Measurements from ENCODE around the gene FNIP1.
"Not testable (repeated sequence)": the region's sequence is repeated elsewhere in the genome, so short reads cannot be mapped to it uniquely, and the experiment has no call there.

The FNIP1 gene

DNA sequence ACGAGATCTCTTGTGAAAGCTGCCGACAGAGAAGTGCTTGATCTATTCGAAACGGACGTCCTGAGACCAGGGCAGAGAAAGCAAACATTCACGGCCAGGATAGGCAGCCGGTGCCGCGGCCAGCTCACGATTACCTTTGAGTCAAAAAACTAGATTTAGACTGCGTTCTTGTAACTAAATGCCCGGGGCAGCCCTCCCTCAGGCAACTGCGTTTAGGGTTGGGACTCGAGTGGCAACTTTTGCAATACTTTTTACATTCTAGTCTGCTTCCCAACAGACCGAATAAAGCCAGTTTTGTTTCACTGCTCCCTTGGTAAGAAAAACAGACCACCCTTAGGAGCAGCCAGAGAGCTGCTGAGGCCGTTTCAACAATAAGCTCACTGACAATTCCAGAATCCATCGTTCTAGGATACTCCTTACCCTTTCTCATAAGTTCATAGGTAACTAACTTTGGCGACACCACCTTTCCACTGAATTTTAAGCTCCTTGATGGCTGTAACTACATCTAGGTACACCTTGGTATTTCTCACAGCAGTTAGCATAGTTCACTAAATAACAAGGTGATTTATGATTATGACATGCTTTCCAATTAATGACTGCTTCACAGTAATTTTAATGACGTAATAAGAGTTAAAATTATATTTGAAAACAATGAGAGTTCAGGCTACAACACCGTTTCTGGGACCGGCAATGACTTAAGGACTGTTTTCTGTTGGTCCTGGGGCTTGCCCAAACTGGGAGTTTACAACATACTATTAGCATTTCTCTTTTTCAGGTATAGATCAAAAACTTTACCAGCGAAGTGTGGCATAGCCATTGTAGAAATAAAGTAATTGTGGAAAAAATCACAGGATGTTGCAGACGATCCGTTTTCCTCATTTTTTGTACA, 160.9 kb downstream of the FNIP1 start:
- no peak for DNase-seq

DNA sequence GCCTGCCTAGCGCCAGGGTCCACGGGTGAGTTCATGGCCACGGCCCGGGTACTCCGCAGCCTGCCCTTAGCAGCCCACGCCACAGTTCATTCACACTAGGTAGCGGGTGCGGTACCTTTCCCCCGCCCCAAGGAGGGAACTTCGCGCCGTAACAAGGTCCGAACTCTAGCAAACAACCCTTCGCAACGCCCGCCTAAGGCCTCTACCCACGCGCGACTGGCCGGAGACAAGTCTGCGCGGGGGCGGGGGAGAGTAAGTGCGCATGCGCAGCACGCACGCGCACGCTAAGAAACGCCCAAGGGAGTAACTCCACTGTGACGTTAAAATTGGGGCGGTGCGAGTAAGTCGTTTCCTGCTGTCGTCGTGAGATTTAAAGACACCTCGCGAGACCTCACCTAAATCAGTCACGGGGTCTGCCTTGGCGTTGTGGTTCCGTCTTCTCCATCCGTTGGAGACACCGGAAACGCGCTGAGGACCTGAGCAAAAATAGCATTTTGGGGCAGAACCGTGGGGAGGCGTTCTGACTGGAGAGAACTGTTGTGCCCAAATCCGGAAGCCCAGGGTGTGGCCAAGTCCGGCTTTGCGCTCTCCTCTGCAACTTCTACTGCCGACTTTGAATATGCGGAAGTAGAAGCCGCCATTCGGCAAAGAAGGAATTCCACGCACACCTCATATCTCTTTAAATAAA, 161.7 kb downstream of the FNIP1 start, which contains the start of gene RAPGEF6:
TSS of gene RAPGEF6 (minus strand) at position 234 of the 688 bp plus-strand sequence. CDS start at position 35, 199 bp downstream.
- DNase-seq, result peak; percentile 100

DNA sequence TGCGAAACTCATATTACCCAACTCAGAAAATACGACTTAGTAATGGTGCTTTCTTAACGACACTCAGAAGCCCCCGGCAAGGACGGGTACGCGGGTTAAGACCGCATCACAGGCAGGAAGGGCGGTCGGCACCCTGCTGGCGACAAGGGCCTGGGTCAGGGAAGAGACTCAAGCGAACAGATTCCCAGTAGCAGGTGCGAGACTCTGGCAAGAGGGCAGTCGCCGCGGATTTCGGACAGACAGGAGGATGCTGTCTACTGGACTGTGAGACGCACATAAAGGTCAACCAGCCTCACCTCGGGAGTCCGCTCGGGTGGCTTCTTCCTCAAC, 162.2 kb downstream of the FNIP1 start:
- DNase-seq, result peak; percentile 37

DNA sequence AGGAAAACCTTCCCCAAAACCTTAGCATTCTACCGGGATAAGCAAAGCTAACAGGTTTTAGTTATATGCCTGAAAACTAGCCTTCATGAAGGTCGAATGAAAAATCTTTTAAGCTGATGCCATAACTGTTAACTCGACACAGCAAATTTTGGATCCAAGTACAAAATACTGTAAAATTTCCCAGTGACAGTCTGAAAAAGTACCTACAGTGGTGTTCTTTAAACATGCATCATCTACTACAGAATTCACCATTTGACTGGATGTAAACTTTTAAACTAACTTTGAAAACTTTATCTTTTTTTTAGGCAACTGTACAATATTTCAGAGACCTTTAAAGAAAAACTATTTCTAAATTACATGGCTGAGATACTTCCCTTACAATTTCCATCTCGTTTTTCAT, 162.6 kb downstream of the FNIP1 start:
- no peak for DNase-seq

DNA sequence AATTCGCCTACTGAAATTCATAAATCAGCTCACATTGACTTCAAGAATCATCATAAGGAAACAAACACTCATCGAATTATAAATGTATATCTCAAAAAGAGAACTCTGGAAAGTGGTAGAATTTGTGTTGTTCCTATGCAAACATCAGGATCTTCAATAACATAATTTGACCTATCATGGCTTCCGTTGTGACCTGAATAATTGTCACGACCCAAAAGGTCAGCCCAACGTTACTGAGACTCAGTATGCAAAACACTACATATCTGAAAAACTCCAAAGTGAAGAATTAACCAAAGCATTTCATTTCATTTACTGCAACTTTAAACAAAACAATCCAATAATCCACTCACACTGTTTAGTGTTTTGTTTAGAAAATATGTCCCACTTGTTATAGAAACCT, 163.0 kb downstream of the FNIP1 start:
- no peak for DNase-seq

DNA sequence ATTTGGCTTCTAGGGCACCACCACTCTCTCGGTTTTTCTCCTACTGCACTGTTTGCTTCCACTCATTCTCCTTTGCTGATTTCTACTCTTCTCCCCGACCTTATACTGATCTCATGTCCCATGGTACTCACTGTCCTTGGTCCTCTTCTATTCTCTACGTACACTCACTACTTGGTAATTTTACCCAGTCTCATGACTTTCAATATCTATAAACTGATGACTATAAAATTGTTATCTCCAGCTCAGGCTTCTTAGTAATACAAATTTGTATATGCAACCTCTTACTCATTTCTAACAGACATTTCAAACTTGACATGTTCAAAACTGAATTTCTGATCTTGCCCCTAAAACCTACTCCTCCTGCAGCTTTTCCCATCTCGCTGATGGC, 165.9 kb downstream of the FNIP1 start:
- DNase-seq, result no peak

DNA sequence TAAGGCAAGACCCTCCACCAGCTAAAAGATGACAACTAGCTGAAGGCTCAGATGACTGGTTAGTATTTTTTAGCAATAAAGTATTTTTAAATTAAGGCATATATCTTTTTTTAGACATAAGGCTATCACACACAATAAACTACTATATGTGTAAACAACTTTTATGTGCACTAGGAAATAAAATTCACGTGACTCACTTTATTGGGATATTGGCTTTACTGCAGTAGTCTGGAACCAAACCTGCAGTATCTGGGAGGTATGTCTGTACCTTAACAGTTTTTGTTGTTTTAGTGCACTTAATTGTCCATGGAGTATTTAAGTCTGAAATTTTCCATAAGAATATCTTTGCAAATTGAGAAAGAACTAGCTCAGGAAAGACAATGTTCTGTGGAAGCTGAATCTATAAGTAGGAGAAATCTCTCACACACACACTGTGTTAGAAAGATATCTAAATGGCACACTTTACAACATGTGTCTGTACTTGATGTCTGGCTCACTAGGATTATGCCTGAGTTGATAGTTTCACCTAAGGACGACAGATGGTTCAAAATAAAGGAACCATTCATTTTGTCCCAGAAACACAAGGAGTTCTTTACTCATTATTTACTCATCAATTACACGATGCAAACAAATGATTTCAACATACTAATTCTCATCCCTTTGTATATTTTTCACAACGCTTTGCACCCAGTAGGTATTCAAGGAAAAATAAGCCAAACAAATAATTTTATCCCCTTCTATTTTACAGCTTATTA, 166.4 kb downstream of the FNIP1 start:
- DNase-seq, result no peak

DNA sequence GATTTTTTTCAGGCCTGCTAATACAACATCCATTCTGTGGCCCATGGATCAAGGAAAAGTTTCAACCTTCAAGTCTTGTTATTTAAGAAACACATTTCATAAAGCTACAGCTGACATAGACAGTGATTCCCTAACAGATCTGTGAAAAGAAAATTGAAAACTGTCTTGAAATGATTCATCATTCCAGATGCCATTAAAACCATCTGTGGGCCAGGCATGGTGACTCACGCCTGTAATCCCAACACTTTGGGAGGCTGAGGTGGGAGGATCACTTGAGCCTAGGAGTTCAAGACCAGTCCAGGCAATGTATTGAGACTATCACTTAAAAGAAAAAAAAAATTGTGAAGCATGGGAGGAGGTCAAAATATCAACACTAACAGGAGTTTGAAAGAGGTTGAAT, 167.8 kb downstream of the FNIP1 start:
- peak; percentile 72 for DNase-seq

DNA sequence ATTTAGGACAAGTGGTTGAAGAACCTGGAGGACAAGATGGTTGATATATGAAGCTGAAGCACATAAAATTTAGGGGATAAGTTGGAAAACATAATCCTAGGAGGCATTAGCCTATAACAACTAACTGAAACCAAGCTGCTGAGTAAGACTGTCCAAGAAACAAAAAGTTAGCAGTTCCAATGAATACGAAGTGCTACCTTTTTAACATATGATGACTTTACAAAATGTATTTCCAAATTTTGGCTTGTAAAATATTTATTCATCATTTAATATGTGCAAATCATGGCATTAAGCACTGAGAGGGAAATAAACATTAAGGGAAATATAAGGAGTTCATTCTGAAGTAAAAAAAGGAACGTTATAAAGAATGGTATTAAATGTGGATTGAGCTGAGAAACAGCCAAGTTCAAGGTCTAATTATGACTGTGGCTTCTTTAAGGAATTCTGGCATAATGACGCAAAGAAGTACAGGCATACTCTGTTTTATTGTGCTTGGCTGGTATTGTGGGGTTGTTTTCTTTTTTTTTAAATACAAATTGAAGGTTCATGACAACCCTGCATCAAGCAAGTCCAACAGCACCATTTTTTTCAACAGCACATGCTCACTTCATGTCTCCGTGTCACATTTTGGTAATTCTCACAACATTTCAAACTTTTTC, 169.5 kb downstream of the FNIP1 start:
- DNase-seq, result no peak

DNA sequence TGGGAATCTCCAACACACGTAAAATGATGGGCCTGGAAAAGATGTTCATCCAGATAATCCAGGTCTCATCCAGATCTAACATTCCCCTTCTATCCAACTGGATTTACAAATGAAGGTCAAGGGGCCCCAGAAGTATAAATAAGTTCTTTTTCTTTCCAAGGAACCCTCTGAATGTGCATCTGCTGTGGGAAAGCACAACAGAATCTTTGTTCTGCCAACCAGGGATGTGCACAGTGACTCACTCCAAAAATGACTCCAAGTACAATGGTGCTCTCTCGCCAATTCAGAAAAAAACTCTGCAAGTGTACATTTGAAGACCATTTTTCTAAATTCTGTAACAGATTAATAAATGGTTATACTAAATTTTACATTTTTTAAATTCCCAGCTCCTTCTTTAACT, 174.2 kb downstream of the FNIP1 start:
- DNase-seq, result no peak

DNA sequence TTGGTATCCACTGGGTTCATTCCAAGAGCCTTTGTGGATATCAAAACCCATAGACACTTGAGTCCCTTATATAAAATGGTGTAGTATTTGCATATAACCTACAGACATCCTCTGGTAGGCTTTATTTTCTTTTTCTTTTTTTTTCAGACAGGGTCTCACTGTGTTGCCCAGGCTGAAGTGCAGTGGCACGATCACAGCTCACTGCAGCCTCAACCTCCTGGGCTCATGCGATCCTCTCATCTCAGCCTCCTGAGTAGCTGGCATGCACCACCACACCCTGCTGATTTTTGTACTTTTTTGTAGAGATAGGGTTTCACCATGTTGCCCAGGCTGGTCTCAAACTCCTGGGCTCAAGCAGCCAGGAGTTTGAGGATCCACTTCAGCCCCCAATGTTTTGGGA, 175.7 kb downstream of the FNIP1 start:
- DNase-seq, result not testable (repeated sequence)

DNA sequence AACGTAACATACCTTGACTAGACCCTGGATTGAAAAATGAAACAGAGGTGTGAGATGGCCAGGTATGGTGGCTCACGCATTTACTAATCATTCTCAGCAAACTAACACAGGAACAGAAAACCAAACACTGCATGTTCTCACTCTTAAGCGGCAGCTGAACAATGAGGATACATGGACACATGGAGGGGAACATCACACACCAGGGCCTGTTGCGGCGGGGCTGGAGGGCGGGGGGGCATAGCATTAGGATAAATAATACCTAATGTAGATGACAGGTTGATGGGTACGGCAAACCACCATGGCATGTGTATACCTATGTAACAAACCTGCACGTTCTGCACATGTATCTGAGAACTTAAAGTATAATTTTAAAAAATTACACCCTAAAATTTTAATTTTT, 177.7 kb downstream of the FNIP1 start:
- DNase-seq, result no peak

DNA sequence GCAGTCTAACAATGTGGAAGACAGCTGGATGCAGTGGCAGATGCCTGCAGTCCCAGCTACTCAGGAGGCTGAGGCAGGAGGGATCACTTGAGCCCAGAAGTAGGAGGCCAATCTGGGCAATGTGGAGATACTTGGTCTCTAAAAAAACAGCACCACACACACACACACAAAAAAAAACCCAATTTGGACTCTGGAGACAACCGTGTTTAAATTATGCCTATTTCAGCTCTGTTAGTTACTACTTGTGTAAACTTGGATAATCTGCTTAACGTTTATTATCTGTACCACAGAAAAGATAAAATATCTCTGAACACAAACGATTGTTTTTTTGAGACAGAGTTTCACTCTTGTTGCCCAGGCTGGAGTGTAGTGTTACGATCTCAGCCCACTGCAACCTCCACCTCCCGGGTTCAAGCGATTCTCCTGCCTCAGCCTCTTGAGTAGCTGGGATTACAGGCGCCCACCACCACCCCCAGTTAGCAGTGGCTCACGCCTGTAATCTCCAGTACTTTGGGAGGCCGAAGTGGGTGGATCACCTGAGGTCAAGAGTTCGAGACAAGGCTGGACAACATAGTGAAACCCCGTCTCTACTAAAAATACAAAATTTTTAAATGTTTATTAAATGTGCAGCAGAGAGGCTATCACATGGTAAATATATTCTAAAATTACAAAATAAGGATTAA, 179.5 kb downstream of the FNIP1 start:
- no peak for DNase-seq

DNA sequence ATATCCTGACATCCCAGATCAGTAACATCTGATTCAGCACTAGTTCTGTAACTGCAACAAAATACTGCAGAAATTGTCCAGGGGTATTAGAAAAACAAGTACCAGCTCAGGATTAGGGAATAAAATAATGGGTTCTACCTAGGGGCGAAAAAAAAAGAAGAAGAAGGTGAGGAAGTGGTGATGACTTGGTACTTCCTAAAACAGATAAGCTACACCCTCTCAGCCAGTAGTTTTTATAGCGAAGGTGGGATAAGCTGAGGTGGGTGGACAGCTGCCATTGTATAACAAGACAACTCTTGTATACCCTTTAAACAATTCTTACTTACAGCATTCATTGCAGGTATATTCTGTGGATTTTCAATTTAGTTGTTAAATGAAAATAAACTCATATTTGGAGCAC, 180.9 kb downstream of the FNIP1 start:
- DNase-seq, result no peak

DNA sequence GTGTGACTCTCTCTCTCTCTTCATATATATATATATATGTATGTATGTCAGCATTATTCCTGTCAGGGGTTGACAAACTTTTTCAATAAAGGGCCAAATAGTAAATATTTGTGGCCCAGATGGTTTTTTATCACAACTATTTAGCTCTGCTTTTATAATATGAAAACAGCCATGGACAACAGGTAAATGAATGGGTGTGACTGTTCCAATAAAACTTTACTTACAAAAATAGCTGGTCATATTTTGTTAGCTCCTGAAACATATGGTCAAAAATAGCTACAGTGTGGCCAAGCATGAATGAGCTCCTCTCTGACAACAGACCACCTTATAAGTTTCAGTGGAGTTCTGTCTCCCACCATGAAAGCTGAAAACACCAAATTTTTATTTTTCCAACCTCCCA, 183.4 kb downstream of the FNIP1 start:
- no peak for DNase-seq

DNA sequence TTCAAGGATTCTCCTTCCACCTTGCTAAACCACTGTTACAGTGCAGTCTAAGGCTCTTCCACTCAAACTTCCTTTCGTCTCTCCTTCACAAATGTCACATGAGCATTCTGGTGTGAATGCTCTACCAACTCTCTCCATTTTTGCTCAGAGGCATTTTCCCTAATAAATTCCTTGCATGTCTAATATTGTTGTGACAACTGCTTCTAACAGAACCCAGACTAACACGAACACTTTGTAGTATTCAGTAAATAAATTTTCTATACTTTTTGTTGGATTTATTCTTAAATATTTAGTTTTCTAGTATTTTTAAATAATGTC, 185.8 kb downstream of the FNIP1 start:
- DNase-seq, result no peak

DNA sequence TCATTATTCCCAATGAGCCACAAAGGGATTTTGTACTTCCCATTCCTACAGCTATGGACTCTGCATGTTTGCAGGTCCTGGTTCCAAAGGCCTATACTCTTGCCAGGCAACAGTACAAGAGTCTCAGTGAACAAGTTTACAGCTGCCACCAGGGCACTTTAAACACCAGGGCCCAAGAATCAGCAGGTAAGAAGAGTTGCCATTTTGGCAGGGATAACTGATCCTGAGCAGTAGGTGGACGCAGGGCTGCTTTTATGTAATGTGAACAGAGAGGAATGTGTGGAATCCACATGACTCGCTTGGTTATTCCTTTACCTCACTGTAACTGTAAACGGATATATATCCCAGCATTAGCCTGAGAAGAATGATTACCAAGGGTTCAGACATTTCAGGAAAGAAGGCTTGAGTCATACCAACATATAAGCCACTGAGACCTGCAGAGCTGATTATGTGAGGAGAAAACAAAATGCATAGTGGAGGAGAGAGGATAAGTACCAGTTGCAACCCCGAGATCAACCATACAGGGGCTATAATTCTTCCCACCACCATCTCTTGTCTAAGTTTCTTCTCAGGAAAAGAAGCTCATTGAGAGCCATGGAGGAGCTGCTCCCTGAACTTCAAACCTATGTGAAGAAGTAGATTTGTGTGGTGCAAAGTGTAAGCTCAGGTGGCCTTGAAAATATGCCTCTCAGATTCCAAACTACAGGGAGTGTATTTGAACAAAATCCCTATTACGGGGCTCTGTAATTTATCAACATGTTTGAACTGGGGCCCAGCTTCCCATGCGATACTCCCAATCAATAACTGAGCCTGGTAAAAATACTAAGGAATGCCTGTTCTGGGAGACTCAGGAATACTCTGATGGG, 186.4 kb downstream of the FNIP1 start:
- DNase-seq, result peak; percentile 92

DNA sequence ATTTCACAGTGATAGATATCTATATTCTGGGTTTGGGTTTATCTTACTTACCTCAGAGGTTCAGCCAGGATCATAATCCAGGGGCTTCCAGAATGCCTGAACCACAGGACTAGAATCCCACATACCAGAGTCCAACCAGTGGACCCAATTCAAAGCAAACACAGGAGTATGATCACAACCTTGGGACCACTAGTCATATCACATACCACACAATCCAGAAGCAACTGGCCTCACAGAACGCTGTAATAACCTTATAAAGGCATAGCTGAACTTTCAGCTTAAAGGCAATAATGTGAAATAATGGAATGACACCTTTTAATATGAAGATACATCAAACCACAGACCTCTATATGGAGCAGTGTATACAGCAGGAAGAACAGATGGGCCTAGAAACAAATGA, 187.0 kb downstream of the FNIP1 start:
- peak; percentile 73 for DNase-seq

DNA sequence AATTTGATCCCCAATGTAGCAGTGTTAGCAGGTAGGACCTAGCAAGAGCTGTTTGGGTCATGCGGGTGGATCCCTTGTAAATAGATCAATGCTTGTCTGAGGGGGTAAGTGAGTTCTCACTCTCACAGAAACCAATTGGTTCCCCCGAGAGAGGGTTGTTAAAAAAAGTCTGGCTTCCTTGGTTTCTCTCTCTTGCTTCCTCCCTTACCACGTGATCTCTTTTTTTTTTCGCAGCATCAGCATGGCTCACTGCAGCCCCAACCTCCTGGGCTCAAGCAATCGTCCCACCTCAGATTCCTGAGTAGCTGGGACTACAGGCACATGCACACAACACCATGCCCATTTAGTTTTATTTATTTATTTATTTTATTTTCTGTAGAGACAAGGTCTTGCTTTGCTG, 188.2 kb downstream of the FNIP1 start:
- no peak for DNase-seq

DNA sequence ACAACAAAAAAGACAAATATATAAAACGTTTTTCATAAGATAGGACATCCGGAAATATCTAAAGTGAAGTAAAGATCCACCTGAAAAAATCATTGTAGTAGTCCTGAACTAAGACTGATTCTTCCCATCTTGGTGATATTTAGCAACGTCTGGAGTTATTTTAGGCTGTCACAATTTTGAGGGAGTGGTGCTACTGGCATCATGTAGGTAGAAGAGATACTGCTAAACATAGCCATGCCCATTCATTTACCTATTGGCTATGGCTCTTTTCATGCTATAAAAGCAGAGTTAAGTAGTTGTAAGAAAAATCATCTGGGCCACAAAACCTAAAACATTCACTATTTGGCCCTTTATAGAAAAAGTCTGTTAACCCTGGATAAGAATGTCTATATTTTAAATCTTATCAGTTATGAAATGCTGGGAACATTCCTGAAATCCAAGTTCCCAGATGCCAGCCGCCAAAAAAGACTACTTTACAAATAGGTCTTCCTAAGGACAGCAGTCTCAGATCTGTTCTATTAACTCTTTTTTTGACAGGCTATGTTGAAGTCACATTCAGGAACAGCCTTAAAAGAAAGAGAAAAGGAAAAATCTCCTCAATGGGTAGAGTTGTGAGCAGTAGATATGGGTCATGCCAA, 188.8 kb downstream of the FNIP1 start:
- DNase-seq, result peak; percentile 42

DNA sequence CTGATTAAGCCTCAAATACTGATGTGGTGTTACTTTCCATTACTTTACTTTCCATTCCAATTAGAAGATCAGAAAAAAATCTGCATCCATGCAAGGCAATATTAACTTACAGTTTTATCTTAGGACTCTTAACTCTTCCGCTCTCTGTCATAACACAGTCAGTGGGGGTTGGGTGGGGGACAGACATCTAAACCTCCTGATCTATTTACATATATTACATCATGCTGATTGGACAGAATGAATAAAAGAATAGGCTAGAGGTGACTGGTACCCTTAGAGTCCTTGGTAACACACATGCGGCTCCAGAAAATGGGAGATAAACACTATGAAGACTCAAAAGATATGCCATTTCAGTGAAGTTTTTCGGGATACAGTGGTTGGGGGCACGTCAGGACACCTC, 189.4 kb downstream of the FNIP1 start:
- no peak for DNase-seq
